Erythroblast (primary cell): ENCODE results near the gene VPS13C.

ENCODE experiments used
- DNase-seq, 2 experiments: peaks; one replicate each; lab custom pipeline; 2025; lab: John Stamatoyannopoulos, UW
- GATA1 ChIP-seq: IDR thresholded peaks from 2 replicates; pipeline ENCODE4 v1.6.1; 2011; ENCODE audit warnings: low read depth, mild to moderate bottlenecking, control low read depth, low read length, moderate library complexity
- POLR2A ChIP-seq: IDR thresholded peaks from 2 replicates; pipeline ENCODE4 v1.6.1; 2011; ENCODE audit warnings: mild to moderate bottlenecking, low read length

Gene VPS13C, protein sequence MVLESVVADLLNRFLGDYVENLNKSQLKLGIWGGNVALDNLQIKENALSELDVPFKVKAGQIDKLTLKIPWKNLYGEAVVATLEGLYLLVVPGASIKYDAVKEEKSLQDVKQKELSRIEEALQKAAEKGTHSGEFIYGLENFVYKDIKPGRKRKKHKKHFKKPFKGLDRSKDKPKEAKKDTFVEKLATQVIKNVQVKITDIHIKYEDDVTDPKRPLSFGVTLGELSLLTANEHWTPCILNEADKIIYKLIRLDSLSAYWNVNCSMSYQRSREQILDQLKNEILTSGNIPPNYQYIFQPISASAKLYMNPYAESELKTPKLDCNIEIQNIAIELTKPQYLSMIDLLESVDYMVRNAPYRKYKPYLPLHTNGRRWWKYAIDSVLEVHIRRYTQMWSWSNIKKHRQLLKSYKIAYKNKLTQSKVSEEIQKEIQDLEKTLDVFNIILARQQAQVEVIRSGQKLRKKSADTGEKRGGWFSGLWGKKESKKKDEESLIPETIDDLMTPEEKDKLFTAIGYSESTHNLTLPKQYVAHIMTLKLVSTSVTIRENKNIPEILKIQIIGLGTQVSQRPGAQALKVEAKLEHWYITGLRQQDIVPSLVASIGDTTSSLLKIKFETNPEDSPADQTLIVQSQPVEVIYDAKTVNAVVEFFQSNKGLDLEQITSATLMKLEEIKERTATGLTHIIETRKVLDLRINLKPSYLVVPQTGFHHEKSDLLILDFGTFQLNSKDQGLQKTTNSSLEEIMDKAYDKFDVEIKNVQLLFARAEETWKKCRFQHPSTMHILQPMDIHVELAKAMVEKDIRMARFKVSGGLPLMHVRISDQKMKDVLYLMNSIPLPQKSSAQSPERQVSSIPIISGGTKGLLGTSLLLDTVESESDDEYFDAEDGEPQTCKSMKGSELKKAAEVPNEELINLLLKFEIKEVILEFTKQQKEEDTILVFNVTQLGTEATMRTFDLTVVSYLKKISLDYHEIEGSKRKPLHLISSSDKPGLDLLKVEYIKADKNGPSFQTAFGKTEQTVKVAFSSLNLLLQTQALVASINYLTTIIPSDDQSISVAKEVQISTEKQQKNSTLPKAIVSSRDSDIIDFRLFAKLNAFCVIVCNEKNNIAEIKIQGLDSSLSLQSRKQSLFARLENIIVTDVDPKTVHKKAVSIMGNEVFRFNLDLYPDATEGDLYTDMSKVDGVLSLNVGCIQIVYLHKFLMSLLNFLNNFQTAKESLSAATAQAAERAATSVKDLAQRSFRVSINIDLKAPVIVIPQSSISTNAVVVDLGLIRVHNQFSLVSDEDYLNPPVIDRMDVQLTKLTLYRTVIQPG (N-terminal part only)

DNA sequence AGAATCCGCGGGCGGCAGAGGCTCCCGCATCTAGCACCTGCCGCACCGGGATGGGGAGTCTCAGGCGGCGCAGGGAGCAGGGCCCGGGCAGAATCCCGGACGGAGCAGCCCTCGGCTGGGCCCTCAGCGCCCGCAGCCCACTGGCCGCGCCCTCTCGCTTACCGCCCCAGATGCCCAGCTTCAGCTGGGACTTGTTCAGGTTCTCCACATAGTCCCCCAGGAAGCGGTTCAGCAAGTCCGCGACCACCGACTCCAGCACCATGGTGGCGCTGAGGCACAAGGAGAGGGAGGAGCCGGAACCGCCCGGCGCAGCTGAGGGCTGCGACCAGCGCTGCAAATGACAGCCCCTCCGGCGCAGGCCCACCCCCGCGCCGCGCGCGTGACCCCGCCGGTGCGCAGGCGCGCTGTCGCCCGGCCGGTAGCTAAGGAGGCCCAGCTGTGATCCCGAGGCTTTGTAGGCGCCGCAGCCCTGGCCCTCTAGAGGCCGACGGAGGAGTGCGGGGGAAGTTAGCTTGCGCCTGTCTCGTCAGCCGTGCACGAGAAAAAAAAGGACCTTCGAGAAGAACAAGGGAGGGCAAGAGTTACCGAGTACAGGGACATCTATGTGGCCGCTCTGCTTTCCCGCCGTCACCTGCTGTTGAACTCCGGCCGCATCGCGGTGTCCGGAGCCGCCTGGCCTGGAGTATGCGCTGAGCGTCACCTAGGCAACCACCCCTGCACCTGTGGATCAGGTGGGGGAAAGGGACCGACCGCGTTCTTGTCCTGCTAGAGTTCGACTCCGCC lies at the start of gene VPS13C:
Gene VPS13C, minus strand, starts transcription at position 335 of the 783 bp plus-strand sequence. Its CDS starts 73 bp downstream, at position 262.
- TF ChIP-seq POLR2A (peak; percentile 75), GATA1 (no peak)
- DNase-seq, result peak; percentile 94 to 95

DNA sequence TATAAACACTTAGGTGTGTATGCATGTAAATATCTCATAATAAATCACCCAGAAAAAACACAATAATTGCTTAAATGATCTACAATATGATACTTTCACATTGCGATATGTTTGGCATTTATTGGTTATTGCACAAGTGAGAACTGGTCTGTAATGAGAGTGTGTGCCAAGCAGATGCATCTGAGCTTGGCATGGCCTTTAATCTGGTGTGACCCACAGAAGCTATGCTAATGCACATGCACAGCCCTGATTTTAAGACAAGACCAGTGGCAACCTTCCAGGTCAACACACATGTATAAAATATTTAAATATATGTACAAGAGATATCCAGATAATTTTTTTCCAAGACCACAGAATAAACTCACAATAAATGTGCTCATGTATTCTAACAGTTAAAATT lies 49.2 kb upstream of the VPS13C start:
- DNase-seq, result no peak
- TF ChIP-seq GATA1, result no peak
- no peak for TF ChIP-seq POLR2A

DNA sequence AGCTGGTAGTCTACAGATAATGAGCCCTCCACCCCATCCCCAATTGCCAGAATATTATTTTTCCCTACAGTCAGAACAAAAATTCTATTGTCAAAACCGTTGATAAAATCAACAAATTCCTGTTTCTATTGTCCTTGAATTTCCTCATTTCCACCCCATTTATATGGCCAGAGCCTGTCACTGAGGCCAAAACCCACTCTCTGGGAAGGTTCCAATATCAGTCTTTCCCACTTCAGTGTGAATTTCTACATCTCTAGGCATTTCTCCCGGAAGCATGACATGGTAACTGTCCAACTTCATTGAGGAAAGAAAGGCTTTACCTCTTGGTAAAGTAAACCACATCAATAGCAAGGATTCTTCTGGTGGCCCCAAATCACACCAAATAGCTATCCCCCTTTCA lies 48.2 kb upstream of the VPS13C start:
- TF ChIP-seq POLR2A, result no peak
- no peak for TF ChIP-seq GATA1

DNA sequence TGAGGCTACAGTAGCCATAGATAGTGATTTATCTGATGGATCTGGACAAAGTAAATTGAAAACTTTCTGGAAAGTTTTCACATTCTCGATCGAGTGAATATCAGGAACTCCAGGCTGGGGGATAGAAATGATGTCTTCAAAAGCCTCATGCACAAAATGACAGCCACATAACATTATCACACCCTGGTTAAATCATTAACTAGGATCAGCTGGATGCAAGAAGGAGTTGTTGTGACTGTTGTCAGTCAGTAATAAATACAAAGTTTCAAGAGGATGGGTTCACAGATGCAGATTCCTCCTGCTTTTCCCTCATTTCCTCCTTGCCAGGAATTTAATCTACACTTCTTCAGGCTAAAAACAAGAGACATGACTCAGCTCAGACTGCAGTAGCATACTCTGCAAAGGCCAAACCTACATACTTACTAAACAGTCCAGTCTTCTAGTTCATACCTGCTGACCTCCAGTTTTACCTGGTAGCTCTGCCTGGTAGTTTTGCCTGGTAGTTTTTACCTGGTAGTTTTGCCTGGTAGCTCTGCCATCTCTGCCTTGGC lies 47.4 kb upstream of the VPS13C start:
- no peak for DNase-seq
- no peak for TF ChIP-seq GATA1
- TF ChIP-seq POLR2A, result no peak

More for the DNA sequence above, 48.2 kb upstream of the VPS13C start:
- DNase-seq, result no peak

DNA sequence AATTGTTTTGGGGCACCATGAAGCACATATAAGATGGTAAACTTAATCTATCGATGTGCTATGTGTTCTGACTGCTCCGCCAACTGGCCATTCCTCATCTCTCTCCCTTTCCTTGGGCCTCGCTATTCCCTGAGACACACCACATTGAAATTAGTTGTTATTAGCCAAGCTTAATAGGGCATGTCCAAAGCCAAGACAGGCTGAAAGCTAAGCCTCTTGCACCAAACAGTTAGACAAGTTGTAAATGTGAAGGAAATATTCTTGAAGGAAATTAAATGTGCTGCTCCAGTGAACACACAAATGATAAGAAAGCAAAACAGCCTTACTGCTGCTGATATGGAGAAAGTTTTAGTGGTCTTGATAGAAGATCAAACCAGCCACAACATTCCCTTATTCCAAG lies 45.8 kb upstream of the VPS13C start:
- no peak for DNase-seq
- TF ChIP-seq GATA1, result no peak
- no peak for TF ChIP-seq POLR2A

DNA sequence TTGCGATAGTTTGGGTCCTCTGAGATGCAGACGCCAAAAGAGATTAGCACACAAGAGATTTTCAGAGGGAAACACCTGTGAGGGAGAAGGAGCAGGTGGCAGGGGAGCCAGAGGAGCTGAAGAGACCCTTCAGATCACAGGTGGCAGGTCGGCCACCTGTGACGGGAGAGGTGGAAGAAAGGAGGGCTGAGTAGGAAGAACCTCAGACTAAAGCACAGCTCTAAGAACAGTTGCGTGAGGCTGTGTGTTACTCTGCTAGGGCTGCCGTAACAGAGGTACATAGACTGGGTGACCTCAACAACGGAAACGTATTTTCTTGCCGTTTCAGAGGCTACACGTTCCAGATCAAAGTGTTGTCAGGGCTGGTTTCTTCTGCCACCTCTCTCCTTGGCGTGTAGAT lies 45.0 kb upstream of the VPS13C start:
- TF ChIP-seq GATA1, result no peak
- no peak for TF ChIP-seq POLR2A

DNA sequence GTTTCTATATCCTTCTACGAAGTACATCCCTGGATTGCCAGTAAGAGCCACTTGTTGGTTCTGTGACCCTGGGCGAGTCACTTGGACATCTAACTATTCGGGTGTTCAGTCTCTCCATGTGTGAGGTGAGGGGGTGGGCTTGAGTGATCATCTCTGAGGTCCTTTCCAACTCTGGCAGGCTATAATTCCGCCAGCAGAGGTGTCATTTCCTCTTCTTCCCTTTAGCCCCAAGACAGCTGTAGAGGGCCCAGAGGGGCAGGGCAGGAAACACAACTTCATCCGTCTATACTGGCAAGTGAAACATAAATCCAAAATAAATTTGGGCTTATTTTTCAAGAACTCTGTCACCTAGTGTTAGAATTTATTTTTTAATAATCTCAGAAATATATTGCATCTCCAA lies 44.6 kb upstream of the VPS13C start:
- TF ChIP-seq GATA1, result no peak
- TF ChIP-seq POLR2A, result no peak
- no peak for DNase-seq

More for the DNA sequence above, 45.0 kb upstream of the VPS13C start:
- no peak for DNase-seq

DNA sequence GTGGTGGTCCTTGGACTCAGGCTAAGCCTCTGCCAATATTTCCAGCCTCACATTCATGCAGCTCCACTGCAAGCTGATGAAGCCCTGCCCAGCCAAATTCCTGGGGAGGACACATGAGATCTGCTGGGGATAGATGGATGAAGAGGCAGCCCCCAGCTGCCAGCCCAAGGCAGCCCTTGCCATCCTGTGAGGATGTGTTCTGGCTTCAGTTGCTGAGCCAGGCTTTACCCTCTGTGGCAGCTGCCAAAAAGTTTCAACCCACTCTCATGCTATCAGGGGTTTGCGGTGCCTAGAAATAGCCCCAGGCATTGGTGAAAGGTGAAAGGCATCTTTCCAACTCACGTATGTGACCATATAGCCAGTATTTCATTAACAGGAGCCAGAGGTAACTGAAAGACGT lies 44.2 kb upstream of the VPS13C start:
- TF ChIP-seq GATA1 (no peak), POLR2A (no peak)
- no peak for DNase-seq

DNA sequence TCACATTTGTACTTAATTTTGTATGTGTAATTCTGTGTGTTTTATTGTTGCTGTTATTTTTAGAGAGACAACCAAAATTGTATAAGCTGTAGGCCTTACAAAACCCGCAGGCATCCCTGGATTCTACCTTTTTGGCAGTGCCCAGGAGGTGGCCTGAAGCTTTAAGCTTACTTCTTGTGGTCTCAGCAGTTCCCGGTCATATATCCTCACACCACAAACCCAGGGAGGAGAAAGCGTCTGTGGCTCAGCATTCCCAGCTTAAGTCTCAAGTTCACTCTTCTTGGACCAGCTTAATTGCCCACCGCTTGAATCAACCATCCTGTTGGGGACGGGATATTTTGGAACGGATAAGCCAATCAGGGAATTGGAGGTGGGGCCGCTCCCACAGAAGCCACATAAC lies 43.2 kb upstream of the VPS13C start:
- DNase-seq, result no peak
- TF ChIP-seq POLR2A (no peak), GATA1 (no peak)

DNA sequence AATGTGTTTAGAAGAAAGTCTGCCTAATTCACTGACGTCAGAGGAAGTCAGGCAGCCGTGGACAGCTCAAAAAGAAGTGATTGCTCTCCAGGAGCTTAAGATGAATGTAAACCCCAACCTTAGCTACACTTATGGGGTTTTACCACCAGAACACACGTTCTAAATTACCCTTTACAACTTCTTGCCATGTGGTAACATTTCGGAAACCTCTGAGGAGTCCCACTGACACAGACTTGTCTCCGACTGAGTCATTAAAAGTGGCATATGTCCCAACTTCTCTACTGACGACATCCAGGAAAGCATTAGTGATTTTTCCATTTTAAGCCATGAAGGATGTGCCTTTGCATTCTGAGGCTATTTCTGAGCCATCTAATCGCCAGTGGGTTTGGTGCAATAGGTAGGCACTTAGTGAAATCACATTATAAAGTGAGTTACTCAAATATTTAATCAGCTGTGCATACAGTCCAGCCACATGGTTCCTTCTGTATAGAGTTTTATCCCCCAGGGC lies 38.9 kb upstream of the VPS13C start:
- TF ChIP-seq GATA1, result no peak
- TF ChIP-seq POLR2A, result no peak
- DNase-seq, result no peak

DNA sequence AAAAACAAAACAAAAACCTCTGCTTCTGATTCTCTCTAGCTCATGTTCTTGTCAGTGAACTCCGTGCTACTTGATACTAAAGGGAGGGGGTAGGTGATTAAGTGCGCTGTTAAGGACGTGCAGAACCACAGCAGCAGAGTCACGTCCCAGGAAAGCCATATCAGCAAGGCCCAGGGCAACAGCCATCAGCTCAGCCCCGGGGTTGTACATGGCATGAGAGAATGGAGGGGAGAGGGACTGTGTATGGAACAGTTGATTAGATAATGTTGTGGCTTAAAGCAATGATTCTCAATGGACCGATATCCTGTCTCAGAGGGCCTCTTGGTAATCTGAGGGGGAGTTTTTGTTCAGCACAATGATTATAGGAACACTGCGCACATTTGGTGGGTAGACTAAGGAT lies 34.1 kb upstream of the VPS13C start:
- TF ChIP-seq POLR2A (no peak), GATA1 (no peak)
- peak; percentile 52 to 88 for DNase-seq

DNA sequence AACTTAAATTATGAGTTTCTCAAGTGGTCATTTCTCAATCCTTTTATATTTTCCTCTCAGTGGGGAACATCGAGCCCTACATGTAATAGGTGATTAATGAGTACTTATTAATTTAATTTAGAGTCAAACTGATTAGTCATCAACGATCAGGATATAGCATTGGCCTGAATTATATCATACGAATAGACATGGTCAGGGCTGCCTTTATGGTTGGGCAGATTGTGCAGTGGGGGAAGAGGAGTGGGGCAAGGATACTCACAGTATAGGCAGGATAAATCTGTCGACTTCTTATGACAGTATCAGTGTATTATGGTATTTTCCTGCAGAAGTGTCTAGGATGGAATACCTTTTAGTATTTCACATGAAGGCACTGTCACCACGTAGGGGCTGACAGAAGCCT lies 33.6 kb upstream of the VPS13C start:
- DNase-seq, result no peak
- no peak for TF ChIP-seq POLR2A
- no peak for TF ChIP-seq GATA1

DNA sequence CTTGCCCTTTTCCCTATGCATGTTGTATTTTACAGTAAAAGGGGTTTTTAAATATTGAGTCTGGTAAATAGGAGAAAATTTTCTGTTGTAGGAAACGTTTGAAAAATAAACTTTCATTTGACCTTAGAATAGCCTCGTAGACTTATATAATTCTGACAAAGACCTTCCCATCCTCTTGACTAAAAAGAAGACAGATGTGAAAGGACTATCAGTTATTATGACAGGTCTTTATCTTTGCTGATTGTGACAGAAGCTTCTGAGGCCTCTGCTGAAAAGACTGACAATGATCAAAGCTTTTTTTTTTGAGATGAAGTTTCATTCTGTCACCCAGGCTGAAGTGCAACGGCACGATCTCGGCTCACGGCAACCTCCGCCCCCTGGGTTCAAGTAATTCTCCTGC lies 30.7 kb upstream of the VPS13C start:
- no peak for DNase-seq
- TF ChIP-seq POLR2A, result no peak
